Measurements from ENCODE around the gene GPRC5A. TPM values are rescaled to one million over a fixed set of nuclear protein-coding genes. Genes with fewer than 3 reads are reported as not detected.
A peak's percentile ranks its signal among the peaks of the same experiment; 100 is the strongest.

Gene GPRC5A
- polyA plus RNA-seq, 6 donors from 2014 or later, result not detected

DNA sequence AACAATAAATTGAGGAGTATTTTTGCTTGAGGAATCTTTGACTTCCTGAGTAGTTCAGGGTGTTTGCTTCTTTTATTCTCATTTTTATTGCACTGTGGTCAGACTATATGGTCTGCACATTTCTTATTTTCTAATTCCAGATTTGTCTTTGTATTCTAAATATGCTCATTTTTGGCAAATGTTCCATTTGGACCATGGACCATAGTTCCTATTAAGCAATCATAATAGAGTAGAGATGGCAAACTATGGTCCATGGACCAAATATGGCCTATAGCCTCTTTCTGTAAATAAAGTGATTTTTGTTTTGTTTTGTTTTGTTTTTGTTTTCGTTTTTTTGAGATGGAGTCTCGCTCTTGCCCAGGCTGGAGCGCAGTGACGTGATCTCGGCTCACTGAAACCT, 2.1 kb downstream of the GPRC5A start:
- Mint-ChIP-seq H3K9me3 (peaks cover 0 to under 1% (median 0%) of the 10 kb centered on the region in 7 donors), H3K36me3 (no peaks in the 10 kb centered on the region), H3K27ac (no peak overlapping the region), H3K4me1 (peaks cover 8 to 15% (median 14%) of the 10 kb centered on the region in 3 donors), H3K4me3 (no peak overlapping the region), H3K27me3 (peaks cover 26 to 67% (median 63%) of the 10 kb centered on the region in 3 donors)
- no peak for ATAC-seq (ENCODE audit: low read depth in 2 of 2)
- DNase-seq, result no peak

DNA sequence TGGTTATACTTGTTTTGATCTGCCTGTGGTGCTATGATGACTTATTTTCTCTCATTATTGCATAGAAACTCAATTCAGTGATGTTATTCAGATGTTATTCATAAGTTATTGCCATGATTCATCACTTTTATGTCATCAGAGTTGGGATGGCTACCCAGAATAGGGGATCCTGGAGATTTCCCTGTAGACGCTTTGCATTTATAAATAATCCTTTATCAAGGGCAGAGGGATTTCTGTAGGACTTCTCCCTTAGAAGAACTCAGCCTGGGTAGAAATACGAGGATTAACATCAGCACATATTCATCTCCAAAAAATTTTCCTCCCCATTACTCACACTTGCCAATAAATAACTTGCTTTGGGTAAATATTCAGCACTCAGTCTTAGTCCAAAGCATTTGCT, 4.9 kb downstream of the GPRC5A start:
- Mint-ChIP-seq H3K36me3 (no peaks in the 10 kb centered on the region), H3K4me3 (no peak overlapping the region), H3K27me3 (peaks cover 15 to 48% (median 38%) of the 10 kb centered on the region in 3 donors), H3K4me1 (peaks cover 0 to 7% (median 6%) of the 10 kb centered on the region in 3 donors), H3K27ac (no peak overlapping the region), H3K9me3 (no peaks in the 10 kb centered on the region)
- no peak for DNase-seq
- ATAC-seq (ENCODE audit: low read depth in 2 of 2), result no peak

DNA sequence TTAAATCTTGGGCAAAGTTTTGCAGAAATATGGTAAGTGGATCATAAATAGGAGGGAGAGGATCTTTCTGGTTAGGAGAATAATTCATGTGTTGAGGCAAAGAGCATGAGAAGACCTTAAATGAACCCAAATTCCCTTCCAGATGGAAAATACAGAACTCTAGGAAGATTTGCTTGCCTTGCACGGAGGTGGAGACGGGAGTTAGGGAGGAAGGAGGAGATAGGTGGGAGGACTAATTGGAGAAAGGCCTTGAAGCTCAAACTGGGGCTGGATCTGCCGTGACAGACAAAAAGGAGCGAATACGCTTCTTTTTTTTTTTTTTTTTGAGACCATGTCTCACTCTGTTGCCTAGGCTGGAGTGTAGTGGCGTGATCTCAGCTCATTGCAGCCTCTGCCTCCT, 5.9 kb downstream of the GPRC5A start:
- Mint-ChIP-seq H3K4me1 (no peaks in the 10 kb centered on the region), H3K9me3 (no peaks in the 10 kb centered on the region), H3K4me3 (no peak overlapping the region), H3K27me3 (peaks cover 9 to 39% (median 28%) of the 10 kb centered on the region in 3 donors), H3K36me3 (no peaks in the 10 kb centered on the region), H3K27ac (no peak overlapping the region)
- ATAC-seq (ENCODE audit: low read depth in 2 of 2) (no peak), DNase-seq (no peak)

DNA sequence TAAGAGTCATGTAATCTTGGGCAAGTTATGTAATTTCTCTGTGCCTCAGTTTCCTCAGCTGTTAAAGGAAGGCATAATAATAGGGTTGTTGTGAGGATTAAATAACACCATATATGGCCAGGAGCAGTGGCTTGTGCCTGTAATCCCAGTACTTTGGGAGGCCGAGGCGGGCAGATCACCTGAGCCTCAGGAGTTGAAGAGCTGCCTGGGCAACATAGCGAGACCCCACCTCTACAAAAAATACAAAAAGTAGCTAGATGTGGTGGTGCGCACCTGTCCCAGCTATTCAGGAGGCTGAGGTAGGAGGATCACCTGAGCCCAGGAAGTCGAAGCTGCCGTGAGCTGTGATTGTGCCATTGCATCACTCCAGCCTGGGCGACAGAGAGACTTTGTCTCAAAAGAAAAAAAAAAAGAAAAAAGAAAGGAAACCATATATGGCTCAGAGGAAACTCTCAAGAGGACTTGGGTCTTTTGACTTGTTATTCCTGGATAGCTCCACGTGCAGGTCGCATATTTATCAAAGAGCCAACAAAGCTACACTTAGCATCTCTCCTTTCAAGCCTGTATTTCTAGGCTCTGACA, 6.9 kb downstream of the GPRC5A start:
- Mint-ChIP-seq H3K27ac (no peak overlapping the region), H3K4me1 (no peaks in the 10 kb centered on the region), H3K36me3 (no peaks in the 10 kb centered on the region), H3K27me3 (peaks cover 4 to 30% (median 19%) of the 10 kb centered on the region in 3 donors), H3K4me3 (no peak overlapping the region), H3K9me3 (no peaks in the 10 kb centered on the region)
- ATAC-seq (ENCODE audit: low read depth in 2 of 2), result no peak
- no peak for DNase-seq

DNA sequence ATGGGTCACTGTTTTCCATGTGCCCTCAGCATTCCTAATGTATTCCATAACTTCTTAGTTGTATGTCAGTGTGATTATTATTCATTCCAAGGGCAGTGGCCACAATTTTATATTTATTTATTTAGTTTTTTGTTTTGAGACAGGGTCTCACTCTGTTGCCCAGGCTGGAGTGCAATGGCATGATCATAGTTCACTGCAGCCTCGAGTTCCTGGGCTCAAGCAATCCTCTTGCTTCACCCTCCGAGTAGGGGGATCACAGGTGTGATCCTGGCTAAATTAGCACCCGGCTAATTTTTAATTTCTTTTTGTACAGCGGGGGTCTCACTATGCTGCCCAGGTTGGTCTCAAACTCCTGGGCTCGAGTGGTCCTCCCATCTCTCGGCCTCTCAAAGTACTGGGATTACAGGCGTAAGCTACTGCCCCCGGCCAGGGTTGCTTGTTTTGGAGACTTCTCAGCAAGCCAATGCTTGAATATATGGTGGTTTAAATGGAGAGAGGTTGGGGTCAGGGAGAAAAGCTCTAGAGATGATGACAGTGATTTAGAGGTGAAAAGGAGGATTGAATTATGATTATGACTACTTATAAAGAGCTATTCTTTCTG, 7.6 kb downstream of the GPRC5A start:
- Mint-ChIP-seq H3K4me1 (peaks cover 4 to 6% (median 5%) of the 10 kb centered on the region in 3 donors), H3K4me3 (no peak overlapping the region), H3K9me3 (no peaks in the 10 kb centered on the region), H3K27me3 (peaks cover 4 to 25% (median 15%) of the 10 kb centered on the region in 3 donors), H3K36me3 (no peaks in the 10 kb centered on the region), H3K27ac (no peak overlapping the region)
- DNase-seq (no peak), ATAC-seq (ENCODE audit: low read depth in 2 of 2) (no peak)

DNA sequence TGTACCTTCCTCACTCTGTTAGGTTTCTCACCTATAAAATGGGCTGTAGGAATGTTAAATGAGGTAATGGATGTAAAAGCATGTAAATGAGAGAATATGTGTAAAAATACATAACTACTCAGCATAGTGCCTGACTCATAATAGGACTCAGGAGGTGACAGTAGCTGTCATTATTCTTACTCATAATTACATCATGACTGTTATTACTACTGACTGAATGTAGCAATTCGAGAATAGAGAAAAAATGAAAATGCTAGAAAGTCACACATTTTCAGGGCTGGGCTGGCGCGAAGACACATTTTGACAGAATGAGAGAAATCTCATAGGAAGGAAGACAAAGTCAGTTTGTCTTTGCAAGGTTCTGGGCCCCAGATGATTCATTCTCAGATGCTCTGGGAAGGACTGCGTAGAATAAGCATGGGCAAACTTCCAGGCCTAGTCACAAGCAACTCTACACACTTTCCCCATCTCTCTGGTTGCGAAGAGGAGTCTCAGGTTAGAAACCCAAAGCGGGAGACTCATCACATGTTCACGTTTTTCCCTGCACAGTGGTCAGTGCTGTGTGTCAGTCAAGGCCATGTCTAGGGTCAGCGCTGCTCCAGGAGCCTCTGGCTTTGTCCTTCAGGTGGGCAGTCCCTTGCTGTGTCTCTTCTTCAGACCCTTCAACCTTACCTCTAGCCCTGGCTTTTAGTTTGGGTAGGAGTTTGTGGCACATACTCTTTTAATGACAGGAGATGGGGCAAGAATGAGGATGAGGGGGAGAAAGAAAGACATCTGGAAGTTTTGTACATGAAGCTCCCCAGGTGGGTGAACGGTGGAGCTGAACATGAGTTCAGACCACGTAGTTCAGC, 8.4 kb downstream of the GPRC5A start:
- Mint-ChIP-seq H3K36me3 (no peaks in the 10 kb centered on the region), H3K9me3 (no peaks in the 10 kb centered on the region), H3K27ac (no peak overlapping the region), H3K4me3 (no peak overlapping the region), H3K4me1 (peaks cover 7 to 11% (median 10%) of the 10 kb centered on the region in 3 donors), H3K27me3 (peaks cover 4 to 25% (median 15%) of the 10 kb centered on the region in 3 donors)
- no peak for ATAC-seq (ENCODE audit: low read depth in 2 of 2)
- DNase-seq, result no peak

DNA sequence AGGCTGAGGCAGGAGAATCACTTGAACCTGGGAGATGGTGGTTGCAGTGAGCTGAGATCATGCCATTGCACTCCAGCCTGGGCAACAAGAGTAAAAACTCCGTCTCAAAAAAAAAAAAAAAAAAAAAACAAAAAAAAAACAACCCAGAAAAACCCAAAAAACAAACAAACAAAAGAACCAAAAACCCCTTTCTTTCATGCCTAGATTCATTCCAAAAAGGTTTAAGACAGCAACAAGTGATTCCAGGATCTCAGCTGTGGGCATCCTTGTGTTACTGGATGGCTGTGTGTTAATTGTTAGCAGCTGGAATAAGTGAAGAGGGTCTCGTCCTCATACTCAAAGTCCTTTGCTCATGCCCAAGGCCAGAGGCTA, 9.4 kb downstream of the GPRC5A start:
- Mint-ChIP-seq H3K27ac (no peak overlapping the region), H3K4me3 (no peak overlapping the region), H3K36me3 (no peaks in the 10 kb centered on the region), H3K4me1 (peaks cover 7 to 11% (median 10%) of the 10 kb centered on the region in 3 donors), H3K9me3 (no peaks in the 10 kb centered on the region), H3K27me3 (peaks cover 4 to 24% (median 15%) of the 10 kb centered on the region in 3 donors)
- DNase-seq (no peak), ATAC-seq (ENCODE audit: low read depth in 2 of 2) (no peak)

DNA sequence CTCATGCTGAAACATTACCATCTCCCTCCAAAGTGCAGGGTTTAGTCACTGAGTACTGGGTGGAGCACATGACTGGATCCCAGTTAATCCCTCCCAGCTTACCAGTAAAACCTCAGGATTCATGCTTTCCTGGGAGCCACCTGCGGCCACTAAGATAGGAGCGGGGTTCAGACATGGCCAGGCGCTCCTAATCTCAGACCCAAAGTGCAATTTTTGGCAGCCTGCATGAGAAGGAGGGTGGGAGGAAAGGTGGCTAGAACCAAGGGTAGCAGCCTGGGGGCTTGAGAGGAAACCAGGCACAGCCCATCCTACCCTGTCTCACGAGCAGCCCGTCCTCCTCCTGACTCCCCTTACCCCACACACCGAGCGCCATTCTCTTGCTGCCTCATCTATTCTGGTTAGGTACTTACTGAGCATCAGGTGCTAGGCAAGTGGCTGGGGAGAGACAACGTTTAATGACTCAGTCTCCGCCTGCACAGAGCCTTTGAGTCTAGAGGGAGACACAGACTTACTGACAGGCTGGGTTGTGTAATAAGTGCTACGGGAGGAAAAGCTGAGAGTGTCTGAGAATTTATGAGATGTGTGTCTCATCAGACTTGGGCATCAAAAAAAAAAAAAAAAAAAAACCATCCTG, 9.9 kb downstream of the GPRC5A start:
- Mint-ChIP-seq H3K27me3 (peaks cover 4 to 19% (median 14%) of the 10 kb centered on the region in 3 donors), H3K4me3 (peak overlapping the region in 1 of 8 donors; percentile 10), H3K9me3 (no peaks in the 10 kb centered on the region), H3K4me1 (peaks cover 7 to 11% (median 10%) of the 10 kb centered on the region in 3 donors), H3K36me3 (no peaks in the 10 kb centered on the region), H3K27ac (no peak overlapping the region)
- ATAC-seq (ENCODE audit: low read depth in 2 of 2) (no peak), DNase-seq (no peak)

DNA sequence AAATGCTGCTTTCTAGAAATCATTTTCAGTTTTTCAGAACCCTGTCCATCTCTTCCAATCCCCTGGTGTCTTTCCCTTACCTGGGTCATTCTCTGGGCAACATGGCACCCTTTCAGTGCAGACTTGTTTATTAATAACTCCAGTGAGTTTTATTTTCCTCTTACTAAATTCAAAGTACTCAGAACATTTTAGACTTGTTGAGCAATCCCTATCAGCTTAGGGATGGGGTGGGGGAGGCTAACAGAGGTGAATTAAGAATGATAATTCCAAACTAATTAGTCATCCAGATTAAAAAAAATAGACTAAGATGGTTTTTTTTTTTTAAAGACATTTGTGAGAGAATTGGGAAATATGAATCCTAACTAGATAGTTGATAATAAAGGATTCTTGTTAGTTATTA, 10.7 kb downstream of the GPRC5A start:
- Mint-ChIP-seq H3K36me3 (no peaks in the 10 kb centered on the region), H3K9me3 (no peaks in the 10 kb centered on the region), H3K27me3 (peaks cover 4 to 15% (median 13%) of the 10 kb centered on the region in 3 donors), H3K4me1 (peaks cover 7 to 11% (median 10%) of the 10 kb centered on the region in 3 donors), H3K4me3 (no peak overlapping the region), H3K27ac (no peak overlapping the region)
- no peak for ATAC-seq (ENCODE audit: low read depth in 2 of 2)
- DNase-seq, result no peak

DNA sequence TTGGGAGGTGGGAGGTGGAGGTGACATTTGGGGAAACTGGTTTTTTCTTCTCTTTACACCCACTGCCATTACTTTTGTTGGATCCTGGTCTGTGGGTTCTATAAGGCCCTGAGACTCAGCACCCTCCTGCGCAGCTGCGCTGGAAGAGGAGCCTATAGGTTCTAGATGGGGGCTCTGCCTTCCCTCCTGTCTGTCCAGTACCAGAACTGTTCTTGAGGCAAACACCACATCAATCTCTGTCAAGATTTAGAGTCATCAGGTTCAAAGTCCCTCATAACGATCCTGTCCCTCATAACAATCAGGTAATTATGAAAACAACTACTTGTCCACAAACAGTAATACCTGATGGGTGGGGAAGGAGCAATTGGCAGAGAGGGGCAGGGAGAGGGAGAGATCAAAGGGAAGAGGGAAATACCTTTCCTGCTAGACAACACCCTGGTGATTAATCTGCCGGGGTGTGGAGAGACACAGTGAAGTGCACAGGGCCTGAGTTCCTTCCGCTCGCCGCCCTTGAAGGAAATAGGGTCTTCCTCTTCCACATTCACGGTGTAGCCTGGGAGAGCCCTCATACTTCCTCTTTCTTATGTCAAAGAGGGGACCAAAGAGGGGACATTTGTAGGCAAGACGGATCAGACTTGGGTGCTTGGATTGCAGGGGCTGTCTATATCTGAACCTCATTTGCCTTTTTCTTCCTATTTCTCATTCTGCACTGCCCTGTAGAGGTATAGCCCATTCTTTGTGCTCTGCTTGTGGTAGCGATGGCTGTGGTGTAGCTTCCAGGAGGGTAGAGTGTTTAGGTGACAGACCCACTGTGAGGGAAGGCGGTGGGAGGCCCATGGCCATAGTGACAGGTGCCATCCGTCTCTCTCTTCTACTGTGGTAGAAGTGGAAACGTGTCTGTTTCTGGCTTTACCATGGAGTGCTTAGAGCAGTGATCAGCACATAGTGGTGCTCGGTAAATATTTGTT, 12.6 kb downstream of the GPRC5A start:
- peak overlapping the region in 2 of 8 donors; percentile 15 to 53 for H3K4me3 Mint-ChIP-seq

DNA sequence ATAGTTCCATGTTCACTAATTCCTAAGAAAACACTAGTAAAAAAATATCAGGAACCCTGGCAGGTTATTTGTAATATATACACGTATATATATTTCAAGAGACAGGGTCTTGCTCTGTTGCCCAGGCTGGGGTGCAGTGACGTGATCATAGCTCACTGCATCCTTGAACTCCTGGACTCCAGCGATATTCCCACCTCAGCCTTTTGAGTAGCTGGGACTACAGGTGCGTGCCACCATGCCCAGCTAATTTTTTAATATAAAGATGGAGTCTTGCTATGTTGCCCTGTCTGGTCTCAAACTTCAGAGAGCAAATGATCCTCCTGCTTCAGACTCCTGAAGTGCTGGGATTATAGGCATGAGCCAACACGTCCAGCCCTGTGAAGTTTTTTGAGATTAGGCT, 16.2 kb downstream of the GPRC5A start:
- H3K27ac Mint-ChIP-seq, result no peak overlapping the region
- ATAC-seq (ENCODE audit: low read depth in 2 of 2), result no peak
- peaks cover 0 to 5% (median 0%) of the 10 kb centered on the region in 3 donors for H3K27me3 Mint-ChIP-seq
- H3K36me3 Mint-ChIP-seq, result no peaks in the 10 kb centered on the region
- no peak overlapping the region for H3K4me3 Mint-ChIP-seq
- H3K4me1 Mint-ChIP-seq, result peaks cover 29 to 33% (median 30%) of the 10 kb centered on the region in 3 donors
- DNase-seq, result no peak
- H3K9me3 Mint-ChIP-seq, result no peaks in the 10 kb centered on the region

More for the DNA sequence above, 12.6 kb downstream of the GPRC5A start:
- DNase-seq, result no peak
- Mint-ChIP-seq H3K36me3 (no peaks in the 10 kb centered on the region), H3K9me3 (no peaks in the 10 kb centered on the region), H3K4me1 (peaks cover 11 to 14% (median 12%) of the 10 kb centered on the region in 3 donors), H3K27ac (peak overlapping the region in 3 of 6 donors; percentile 9 to 48 (median 38)), H3K27me3 (peaks cover 4 to 8% (median 5%) of the 10 kb centered on the region in 3 donors)
- ATAC-seq (ENCODE audit: low read depth in 2 of 2), result peak; percentile 53 to 56

DNA sequence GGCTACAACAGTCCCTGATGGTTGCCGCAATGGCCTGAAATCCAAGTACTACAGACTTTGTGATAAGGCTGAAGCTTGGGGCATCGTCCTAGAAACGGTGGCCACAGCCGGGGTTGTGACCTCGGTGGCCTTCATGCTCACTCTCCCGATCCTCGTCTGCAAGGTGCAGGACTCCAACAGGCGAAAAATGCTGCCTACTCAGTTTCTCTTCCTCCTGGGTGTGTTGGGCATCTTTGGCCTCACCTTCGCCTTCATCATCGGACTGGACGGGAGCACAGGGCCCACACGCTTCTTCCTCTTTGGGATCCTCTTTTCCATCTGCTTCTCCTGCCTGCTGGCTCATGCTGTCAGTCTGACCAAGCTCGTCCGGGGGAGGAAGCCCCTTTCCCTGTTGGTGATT, 16.9 kb downstream of the GPRC5A start:
- Mint-ChIP-seq H3K27ac (peak overlapping the region in 2 of 6 donors; percentile 21 to 23), H3K27me3 (peaks cover 0 to 9% (median 0%) of the 10 kb centered on the region in 3 donors), H3K4me1 (peaks cover 29 to 33% (median 30%) of the 10 kb centered on the region in 3 donors), H3K4me3 (peak overlapping the region in 1 of 8 donors; percentile 59), H3K9me3 (no peaks in the 10 kb centered on the region), H3K36me3 (no peaks in the 10 kb centered on the region)
- ATAC-seq (ENCODE audit: low read depth in 2 of 2) (no peak), DNase-seq (no peak)
